Psoas muscle (tissue), 8 donors: ENCODE data around the gene PDIA6. TPM values are rescaled to one million over a fixed set of nuclear protein-coding genes. Genes with fewer than 3 reads are reported as not detected.
A peak's percentile ranks its signal among the peaks of the same experiment; 100 is the strongest.

Experiments
- ATAC-seq, 4 donors: fragments of 200-7000 bp; cut with Tn5 transposase; one replicate each; pipeline ENCODE4 v1.9.1; 2020; ENCODE audit warnings: moderate library complexity in 3 of 4, mild to moderate bottlenecking in 2 of 4
- DNase-seq, 2 donors: peaks; one replicate each; pipeline ENCODE4 v3.0.0-alpha.2; 2020
- H3K27ac ChIP-seq: fragments of 200-600 bp; one replicate; pipeline ENCODE4 v1.8.0; 2022
- H3K27me3 ChIP-seq, 3 donors: fragments of 200-600 bp in 1 of 3; one replicate each; pipeline versions ENCODE4 v1.6.1 to v1.8.0; 2013 to 2022; ENCODE audit warnings: low read length in 2 of 3, mild to moderate bottlenecking in 2 of 3, moderate library complexity in 1 of 3; ENCODE audit not compliant: insufficient read depth in 3 of 3
- H3K36me3 ChIP-seq, 2 donors: fragments of 200-600 bp in 1 of 2; one replicate each; pipeline versions ENCODE4 v1.6.1 to v1.8.0; 2013 to 2022; ENCODE audit warnings: low read depth in 1 of 2, mild to moderate bottlenecking in 1 of 2, moderate library complexity in 1 of 2; ENCODE audit not compliant: insufficient read depth in 1 of 2
- H3K4me1 ChIP-seq: fragments of 200-600 bp; one replicate; pipeline ENCODE4 v1.8.0; 2022
- H3K4me3 ChIP-seq: fragments of 200-600 bp; one replicate; pipeline ENCODE4 v1.8.0; 2022; ENCODE audit warnings: mild to moderate bottlenecking
- H3K9me3 ChIP-seq: fragments of 200-600 bp; one replicate; pipeline ENCODE4 v1.8.0; 2022
- WGBS, 3 donors: extraction: QIAGEN DNeasy Blood & Tissue Kit; methylation state at CpG; one replicate each; pipeline versions ENCODE4 v1.1.6 to v1.1.7; 2013; 5-methylcytosine and 5-hydroxymethylcytosine counted together
- intact Hi-C, 2 donors: fragments of 100-400 bp; cut with DNase I; formaldehyde crosslinking; loops; one replicate each; pipeline versions ENCODE4 v1.11.0 to v1.14.2; 2022
- polyA plus RNA-seq, 3 donors: library from polyadenylated mRNA; stranded (reverse); fragments of 200-250 nt; gene quantifications; one replicate each; pipeline ENCODE4 v1.2.3, GENCODE V29; 2013
- total RNA-seq, 4 donors: library from RNA; stranded (reverse); fragmentation: NEBNext Ultra II Directional in 2 of 4; extraction: Animal tissue kit (Norgen Biotek cat#: 25700) in 2 of 4; gene quantifications; one replicate each; pipeline versions ENCODE4 v1.2.1 to v1.2.4, GENCODE V29; 2021 to 2023
- TF ChIP-seq, protein P1 (sequence below): fragments of 200-600 bp; IDR thresholded peaks from one replicate; pipeline ENCODE4 v1.8.0; 2022; ENCODE audit warnings: antibody characterized with exemption
- donor health status: healthy with polysubstance abuse.
- donor health status: DM: no; HTN: no; CAD: no; lungs with moderate emphysema.
- donor health status: Bipolar disorder and iron deficiency.
- donor health status: healthy.
- donor health status: DM: yes; HTN: yes; CAD: no.
- donor health status: DM: no; HTN: no; CAD: no.
- donor health status: DM: no; HTN: no; CAD: no.
- donor health status: DM: yes; HTN: yes; CAD: no.

The PDIA6 gene
- total and polyA plus RNA-seq, 7 donors, result 40.1 to 139 (median 56.7) TPM

DNA sequence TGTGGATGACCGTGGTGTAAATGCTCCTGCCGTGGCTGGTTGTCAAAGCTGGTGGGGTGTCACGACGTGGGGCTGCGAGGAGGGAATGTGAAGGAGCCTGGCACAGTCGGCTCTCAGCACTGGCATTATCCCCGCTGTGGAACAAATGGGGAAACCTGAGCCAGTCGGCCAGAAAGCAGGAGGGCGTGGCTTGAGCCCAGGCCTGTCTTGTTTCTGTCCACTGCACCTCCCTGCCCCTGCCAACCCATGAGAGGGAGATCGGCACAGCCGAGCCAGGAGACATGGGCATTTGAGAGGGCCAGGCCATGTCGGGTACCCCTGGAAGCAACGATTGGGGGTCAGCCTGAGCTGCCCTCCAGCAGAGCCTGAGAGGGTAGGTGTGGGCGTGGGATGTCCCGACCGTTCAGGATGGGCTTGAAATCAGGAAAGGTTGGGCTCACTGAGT lies 44.5 kb downstream of the PDIA6 start:
- intact Hi-C loops, result no loop called here

DNA sequence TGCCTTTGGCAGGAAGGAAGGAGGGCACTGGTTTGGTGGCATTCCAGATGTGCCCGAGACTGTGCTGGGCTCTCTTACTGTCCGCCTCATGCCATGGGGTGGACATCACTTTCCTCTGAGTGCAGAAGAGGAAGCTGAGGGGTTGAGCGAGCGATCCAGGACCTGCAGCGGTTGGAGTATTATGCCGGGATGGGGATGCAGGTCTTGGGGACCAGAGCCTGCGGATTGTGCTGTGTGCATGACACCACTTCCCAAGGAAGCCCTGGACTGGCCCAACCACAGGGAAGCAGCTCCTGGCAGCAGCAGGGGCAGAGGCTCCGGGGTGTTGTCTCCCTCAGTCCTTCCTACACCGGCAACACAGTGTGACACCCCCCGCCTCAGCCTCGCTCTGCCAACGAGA lies 46.7 kb downstream of the PDIA6 start:
- no peak for ATAC-seq
- intact Hi-C loops, result no loop called here
- TF ChIP-seq, protein P1, sequence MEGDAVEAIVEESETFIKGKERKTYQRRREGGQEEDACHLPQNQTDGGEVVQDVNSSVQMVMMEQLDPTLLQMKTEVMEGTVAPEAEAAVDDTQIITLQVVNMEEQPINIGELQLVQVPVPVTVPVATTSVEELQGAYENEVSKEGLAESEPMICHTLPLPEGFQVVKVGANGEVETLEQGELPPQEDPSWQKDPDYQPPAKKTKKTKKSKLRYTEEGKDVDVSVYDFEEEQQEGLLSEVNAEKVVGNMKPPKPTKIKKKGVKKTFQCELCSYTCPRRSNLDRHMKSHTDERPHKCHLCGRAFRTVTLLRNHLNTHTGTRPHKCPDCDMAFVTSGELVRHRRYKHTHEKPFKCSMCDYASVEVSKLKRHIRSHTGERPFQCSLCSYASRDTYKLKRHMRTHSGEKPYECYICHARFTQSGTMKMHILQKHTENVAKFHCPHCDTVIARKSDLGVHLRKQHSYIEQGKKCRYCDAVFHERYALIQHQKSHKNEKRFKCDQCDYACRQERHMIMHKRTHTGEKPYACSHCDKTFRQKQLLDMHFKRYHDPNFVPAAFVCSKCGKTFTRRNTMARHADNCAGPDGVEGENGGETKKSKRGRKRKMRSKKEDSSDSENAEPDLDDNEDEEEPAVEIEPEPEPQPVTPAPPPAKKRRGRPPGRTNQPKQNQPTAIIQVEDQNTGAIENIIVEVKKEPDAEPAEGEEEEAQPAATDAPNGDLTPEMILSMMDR, result no peak
- no peak for DNase-seq
- WGBS, 3 donors, result 89 to 94% (median 92%) methylated on average over 12 of the region's 12 CpGs
- H3K27ac ChIP-seq, result no peak overlapping the region
- H3K9me3 ChIP-seq, result no peaks in the 10 kb centered on the region
- H3K4me1 ChIP-seq, result no peaks in the 10 kb centered on the region
- H3K36me3 ChIP-seq, result no peaks in the 10 kb centered on the region
- no peak overlapping the region for H3K4me3 ChIP-seq
- H3K27me3 ChIP-seq, result no peaks in the 10 kb centered on the region

More for the DNA sequence above, 44.5 kb downstream of the PDIA6 start:
- TF ChIP-seq, protein P1, result no peak
- Histone ChIP-seq H3K36me3 (no peaks in the 10 kb centered on the region), H3K9me3 (no peaks in the 10 kb centered on the region), H3K4me1 (no peaks in the 10 kb centered on the region), H3K27ac (no peak overlapping the region), H3K4me3 (no peak overlapping the region), H3K27me3 (no peaks in the 10 kb centered on the region)
- ATAC-seq, result peak; percentile 64 to 91 (median 82)
- WGBS, 3 donors, result 23 to 40% (median 25%) methylated on average over 16 of the region's 16 CpGs
- DNase-seq, result no peak

DNA sequence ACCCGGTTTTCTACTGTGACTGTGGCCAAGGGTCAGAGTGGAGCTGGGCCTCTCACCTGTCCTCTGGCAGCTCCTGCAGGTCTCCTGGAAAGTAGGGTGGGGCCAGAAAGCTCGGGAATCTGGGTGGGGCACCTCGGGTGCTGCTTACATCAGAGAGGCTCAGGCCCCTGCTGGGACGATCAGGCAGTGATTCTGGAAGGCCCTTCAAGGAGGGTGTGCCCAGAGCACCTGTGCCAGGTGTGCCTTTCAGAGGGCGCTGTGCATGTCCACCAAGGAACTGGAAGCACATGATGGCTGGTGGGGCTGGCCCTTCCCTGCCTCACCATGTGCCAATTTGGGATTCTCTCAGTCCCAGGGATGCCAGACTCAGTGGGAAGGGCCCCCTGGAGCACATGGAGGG lies 47.1 kb downstream of the PDIA6 start:
- Histone ChIP-seq H3K27me3 (no peaks in the 10 kb centered on the region), H3K36me3 (no peaks in the 10 kb centered on the region), H3K27ac (no peak overlapping the region), H3K4me1 (no peaks in the 10 kb centered on the region), H3K4me3 (no peak overlapping the region), H3K9me3 (no peaks in the 10 kb centered on the region)
- ATAC-seq (no peak), DNase-seq (no peak)
- TF ChIP-seq, protein P1, result no peak
- WGBS, 3 donors, result 48 to 61% (median 57%) methylated on average over 5 of the region's 5 CpGs
- intact Hi-C loops, result no loop called here

DNA sequence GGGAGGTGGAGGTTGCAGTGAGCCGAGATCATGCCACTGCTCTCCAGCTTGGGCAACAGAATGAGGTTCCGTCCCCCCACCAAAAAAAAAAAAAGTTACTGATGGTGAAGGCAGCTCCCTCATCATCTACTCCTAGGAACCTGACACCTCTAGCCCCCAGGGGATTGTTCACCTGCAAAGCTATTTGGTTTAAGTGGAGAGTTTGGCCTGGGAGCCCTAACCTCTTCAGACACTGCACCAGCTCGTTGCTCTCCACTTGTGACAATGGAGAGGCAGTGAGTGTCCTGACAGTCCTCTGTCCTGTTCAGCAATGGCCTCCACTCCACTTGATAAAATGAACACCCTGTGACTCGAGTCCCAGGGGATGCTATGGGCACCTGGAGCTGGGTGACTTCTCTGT lies 47.7 kb downstream of the PDIA6 start:
- Histone ChIP-seq H3K27ac (no peak overlapping the region), H3K4me3 (no peak overlapping the region), H3K9me3 (no peaks in the 10 kb centered on the region), H3K27me3 (no peaks in the 10 kb centered on the region), H3K4me1 (no peaks in the 10 kb centered on the region), H3K36me3 (no peaks in the 10 kb centered on the region)
- no peak for ATAC-seq
- intact Hi-C loops, result no loop called here
- WGBS, 3 donors, result 70 to 80% (median 78%) methylated on average over 4 of the region's 4 CpGs
- TF ChIP-seq, protein P1, result no peak
- DNase-seq, result no peak

DNA sequence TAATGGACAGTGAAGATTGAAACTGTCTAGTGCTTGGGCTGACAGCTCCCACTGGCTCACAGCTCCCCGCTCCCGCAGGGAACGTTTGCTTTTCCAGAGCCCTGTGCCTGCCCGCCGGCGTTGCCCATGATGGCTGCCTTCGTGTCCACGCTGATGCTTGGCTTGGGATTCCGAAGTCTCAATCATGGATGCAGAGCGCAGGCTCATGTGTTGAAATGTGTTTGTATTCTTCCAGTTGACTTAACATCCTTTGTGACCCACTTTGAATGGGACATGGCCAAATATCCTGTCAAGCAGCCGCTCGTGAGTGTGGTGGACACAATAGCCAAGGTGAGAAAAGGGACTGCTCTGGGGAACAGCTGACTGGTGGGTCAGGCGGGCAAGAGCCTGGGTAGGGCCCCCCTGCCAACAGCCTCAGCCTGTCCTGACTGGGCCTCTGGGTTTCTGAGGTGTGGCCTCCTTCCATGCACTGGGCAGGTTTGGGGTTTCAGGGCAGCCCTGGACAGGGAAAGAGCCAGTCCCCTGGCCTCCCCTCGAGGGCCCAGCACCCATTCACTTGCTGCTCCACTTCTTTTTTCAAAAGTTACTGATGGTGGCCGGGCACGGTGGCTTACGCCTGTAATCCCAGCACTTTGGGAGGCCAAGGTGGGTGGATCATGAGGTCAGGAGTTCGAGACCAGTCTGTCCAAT lies 48.3 kb downstream of the PDIA6 start:
- ATAC-seq (no peak), DNase-seq (no peak)
- Histone ChIP-seq H3K4me1 (no peaks in the 10 kb centered on the region), H3K36me3 (no peaks in the 10 kb centered on the region), H3K9me3 (no peaks in the 10 kb centered on the region), H3K27me3 (no peaks in the 10 kb centered on the region), H3K27ac (no peak overlapping the region), H3K4me3 (no peak overlapping the region)
- intact Hi-C loops, result no loop called here
- TF ChIP-seq, protein P1, result no peak
- 81 to 84% (median 82%) methylated on average over 18 of the region's 18 CpGs for WGBS, 3 donors
